K562 (cell line): ENCODE data around the gene PHACTR3. TPM values are rescaled to one million over a fixed set of nuclear protein-coding genes. Genes with fewer than 3 reads are reported as not detected.

Experiments used
- ATAC-seq: fragments of 200-7000 bp; cut with Tn5 transposase; 3 replicates; pipeline ENCODE4 v1.9.1; 2020; ENCODE audit warnings: moderate library complexity
- BruUV-seq: library from RNA; stranded (reverse); fragments of 400-500 nt; replicated peaks from 2 replicates; lab custom pipeline; 2021; lab: Mats Ljungman, UMichigan
- CTCF ChIA-PET: fragments of 300-600 bp; formaldehyde crosslinking; extraction: SDS; loops from one replicate; lab custom pipeline; 2021; ENCODE audit warnings: low intra/inter-chr PET ratio; lab: Yijun Ruan, JAX
- POLR2A ChIA-PET: fragments of 300-600, 350-650 bp; sonication (Branson Sonifier 250); formaldehyde crosslinking; extraction: SDS; loops from one replicate; lab custom pipeline; 2021; ENCODE audit warnings: antibody characterized with exemption, inconsistent platforms; lab: Yijun Ruan, JAX
- DNase-seq, 4 experiments: peaks; one replicate each; pipeline versions ENCODE4 v3.0.0 to v3.0.0-alpha.2; 2011 to 2018; ENCODE audit warnings: low spot score in 3 of 4, mixed read lengths in 3 of 4; ENCODE audit errors: extremely low read depth in 1 of 4
- FAIRE-seq: peaks from 2 replicates; lab custom pipeline; 2011; peaks lifted over from hg19 to GRCh38; lab: Jason Lieb, UNC
- H2AFZ ChIP-seq: 2 replicates; pipeline ENCODE4 v1.6.0; 2011; ENCODE audit warnings: low read depth, low read length, control low read depth, inconsistent platforms
- H3K27ac ChIP-seq: fragments of 200-600 bp; 3 replicates; pipeline ENCODE4 v1.8.0; 2011; ENCODE audit warnings: low read depth, mild to moderate bottlenecking, control low read depth, inconsistent platforms, low read length, moderate library complexity, mixed read lengths; ENCODE audit errors: extremely low read depth
- H3K27me3 ChIP-seq, 2 experiments: fragments of 300-600 bp in 1 of 2; 2 replicates in 1 of 2; 3 replicates in 1 of 2; pipeline versions ENCODE4 v1.6.0 to v1.8.0; 2011; ENCODE audit warnings: inconsistent platforms in 2 of 2, low read length in 2 of 2, mild to moderate bottlenecking in 1 of 2, mixed read lengths in 1 of 2, moderate library complexity in 1 of 2; ENCODE audit not compliant: control insufficient read depth in 2 of 2, insufficient read depth in 2 of 2
- H3K36me3 ChIP-seq: fragments of 300-600 bp; 3 replicates; pipeline ENCODE4 v1.8.0; 2011; ENCODE audit warnings: mild to moderate bottlenecking, low read length, inconsistent platforms; ENCODE audit not compliant: control insufficient read depth, insufficient read depth
- H3K4me1 ChIP-seq, 2 experiments: fragments of 200-600 bp in 1 of 2; replicated peaks in 1 of 2; 2 replicates in 1 of 2; 3 replicates in 1 of 2; pipeline versions ENCODE4 v1.5.1 to v1.8.0; 2011; ENCODE audit warnings: inconsistent platforms in 2 of 2, low read length in 2 of 2, mild to moderate bottlenecking in 1 of 2, mixed read lengths in 1 of 2, moderate library complexity in 1 of 2; ENCODE audit not compliant: control insufficient read depth in 2 of 2, insufficient read depth in 2 of 2
- H3K4me2 ChIP-seq: 2 replicates; pipeline ENCODE4 v1.6.1; 2011; ENCODE audit warnings: low read length, control low read depth, inconsistent platforms, mixed read lengths; ENCODE audit not compliant: insufficient read depth
- H3K4me3 ChIP-seq: fragments of 200-600 bp; sonication (generic), shearing (Covaris generic); 2 replicates; pipeline ENCODE4 v1.5.1; 2016; ENCODE audit warnings: control low read depth, inconsistent platforms
- H3K79me2 ChIP-seq: fragments of 200-600 bp; 3 replicates; pipeline ENCODE4 v1.8.0; 2011; ENCODE audit warnings: low read length, inconsistent platforms; ENCODE audit not compliant: control insufficient read depth, insufficient read depth
- H3K9ac ChIP-seq, 2 experiments: 2 replicates each; pipeline versions ENCODE4 v1.6.0 to v1.6.1; 2011; ENCODE audit warnings: low read depth in 2 of 2, low read length in 2 of 2, control low read depth in 1 of 2, inconsistent platforms in 1 of 2, mild to moderate bottlenecking in 1 of 2, mixed read lengths in 1 of 2; ENCODE audit not compliant: insufficient read depth in 1 of 2
- H3K9me1 ChIP-seq: one replicate; pipeline ENCODE4 v1.6.0; 2011; ENCODE audit warnings: inconsistent platforms, mild to moderate bottlenecking, low read length, moderate library complexity; ENCODE audit not compliant: control insufficient read depth, insufficient read depth
- H3K9me3 ChIP-seq: replicated peaks from 2 replicates; pipeline ENCODE4 v1.5.1; 2011; ENCODE audit warnings: low read depth, low read length, inconsistent platforms; ENCODE audit not compliant: control insufficient read depth, insufficient read depth
- H4K20me1 ChIP-seq: replicated peaks from 2 replicates; pipeline ENCODE4 v1.6.1; 2011; ENCODE audit warnings: low read length, inconsistent platforms, mixed read lengths; ENCODE audit not compliant: control insufficient read depth, insufficient read depth
- CBX2 ChIP-seq: fragments of 200-600 bp; sonication (generic); IDR thresholded peaks from one replicate; pipeline ENCODE4 v1.6.1; 2012; ENCODE audit warnings: mild to moderate bottlenecking, low read length, inconsistent platforms; ENCODE audit not compliant: insufficient read depth, poor library complexity, severe bottlenecking
- SMARCB1 ChIP-seq: IDR thresholded peaks from 2 replicates; pipeline ENCODE4 v1.6.1; 2011; ENCODE audit warnings: improper control_type of control experiment, low read depth; ENCODE audit not compliant: insufficient read length
- THRA ChIP-seq: fragments of 450-650 bp; IDR thresholded peaks from 2 replicates; pipeline ENCODE4 v1.6.1; 2017; ENCODE audit warnings: mild to moderate bottlenecking, moderate library complexity
- U2AF1 ChIP-seq: fragments of 200-400 bp; formaldehyde crosslinking; optimal IDR thresholded peaks from 2 replicates; pipeline ENCODE3; 2017; ENCODE audit warnings: mild to moderate bottlenecking, low read depth, low read length, moderate library complexity
- ZBTB33 ChIP-seq: sonication (generic); formaldehyde crosslinking; IDR thresholded peaks from 2 replicates; pipeline ENCODE4 v1.8.1; 2023; ENCODE audit warnings: mild to moderate bottlenecking, missing genetic modification reagents
- ZNF324 ChIP-seq: fragments of 250-450 bp; sonication (Bioruptor Pico); IDR thresholded peaks from 2 replicates; pipeline ENCODE4 v1.4.0; 2020; ENCODE audit warnings: mild to moderate bottlenecking
- WGBS: fragments of 100-300 bp; shearing (Covaris generic); methylation state at CpG from one replicate; pipeline ENCODE4 v1.1.6; 2016; ENCODE audit warnings: low coverage, mixed read lengths; ENCODE audit not compliant: insufficient coverage; ENCODE audit errors: missing lambda C conversion rate; 5-methylcytosine and 5-hydroxymethylcytosine counted together
- in situ Hi-C: fragments of 300-500 bp; cut with MboI; formaldehyde crosslinking; loops from 4 replicates; pipeline ENCODE4 v1.15.0; 2018; ENCODE audit warnings: inconsistent platforms, mixed read lengths
- intact Hi-C: fragments of 100-400 bp; cut with micrococcal nuclease; formaldehyde crosslinking; loops from 2 replicates; pipeline ENCODE4 v1.14.2; 2022
- polyA plus RNA-seq, 8 experiments: library from polyadenylated mRNA; depleted of rRNA in 4 of 8; stranded (reverse) in 5 of 8; unstranded in 3 of 8; fragments of >200 nt; fragmentation: Nextera tagmentation in 2 of 8; fragmentation: Illumina TruSeq in 1 of 8; extraction: Ambion mirVana in 2 of 8; extraction: Trizol in 1 of 8; gene quantifications; 2 replicates each; pipeline versions ENCODE4 v1.2.1 to v1.2.3, GENCODE V29; 2011 to 2014; ENCODE audit warnings: inconsistent platforms in 1 of 8, missing spikeins in 1 of 8
- total RNA-seq, 7 experiments: library from RNA; depleted of rRNA in 6 of 7; stranded (reverse); fragments of >200 nt in 6 of 7; fragmentation: Illumina TruSeq in 2 of 7; extraction: Trizol in 2 of 7; gene quantifications; 2 replicates each; pipeline versions ENCODE4 v1.2.1 to v1.2.3, GENCODE V29; 2011 to 2021; ENCODE audit warnings: low replicate concordance in 1 of 7

PHACTR3 gene
- total and polyA plus RNA-seq, 9 of the 15 experiments (the other 6 are each of a cell fraction or from before 2014, with no cell fraction given), result not detected

- CTCF ChIA-PET, result no interaction called here
- no peak for DNase-seq
- intact Hi-C loops, result no loop called here
- H3K27me3 ChIP-seq, result peaks cover 0 to 5% of the 10 kb centered on the region in 2 experiments; a peak in 1 of 5 replicates
- H3K36me3 ChIP-seq, result no peaks in the 10 kb centered on the region
- no peaks in the 10 kb centered on the region for H3K4me1 ChIP-seq
- ATAC-seq, result no peak
- no peaks in the 10 kb centered on the region for H3K79me2 ChIP-seq
- no peak overlapping the region for H3K4me3 ChIP-seq
- no peak overlapping the region for H3K27ac ChIP-seq
- no peak overlapping the region for H3K9ac ChIP-seq
- no peaks in the 10 kb centered on the region for H3K9me3 ChIP-seq
- H3K9me1 ChIP-seq, result peaks cover 2% of the 10 kb centered on the region
- no peak for TF ChIP-seq SMARCB1
- TF ChIP-seq ZNF324 (CRISPR knock-in tag), result no peak
- no peak for TF ChIP-seq THRA
- no peak for TF ChIP-seq CBX2
- TF ChIP-seq ZBTB33 (CRISPR knock-in tag), result no peak
- TF ChIP-seq U2AF1, result no peak
- TF ChIP-seq, all 486 proteins: peak for 0
- Histone ChIP-seq H4K20me1 (no peaks in the 10 kb centered on the region), H3K4me2 (no peak overlapping the region), H2AFZ (no peak overlapping the region)
- in situ Hi-C loops, result no loop called here
- POLR2A ChIA-PET, result no interaction called here
- 0% methylated on average over 6 of the region's 6 CpGs for WGBS
- BruUV-seq, result no TSS peak
- FAIRE-seq, result no peak
These were observed 168.0 kb downstream of the PHACTR3 start for GRCh38 chr20:59772373-59772705.
